Measurements from ENCODE around the gene CHTOP. TPM values are rescaled to one million over a fixed set of nuclear protein-coding genes. Genes with fewer than 3 reads are reported as not detected.

Gene CHTOP
- polyA plus RNA-seq, 1 donor from 2014 or later: 159 TPM

DNA sequence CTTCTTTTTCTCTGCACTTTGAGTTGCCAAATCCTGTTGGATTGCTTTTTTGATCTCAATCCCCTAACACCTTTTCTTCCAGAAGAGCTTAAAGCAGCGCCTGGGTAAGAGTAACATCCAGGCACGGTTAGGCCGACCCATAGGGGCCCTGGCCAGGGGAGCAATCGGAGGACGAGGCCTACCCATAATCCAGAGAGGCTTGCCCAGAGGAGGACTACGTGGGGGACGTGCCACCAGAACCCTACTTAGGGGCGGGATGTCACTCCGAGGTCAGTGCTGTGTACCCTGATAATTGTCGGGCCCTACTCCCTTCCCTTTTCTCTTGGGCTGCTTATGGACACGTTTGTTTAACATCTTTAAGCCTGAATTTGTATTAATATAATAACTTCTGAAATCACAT, 8.3 kb downstream of the CHTOP start:
- peaks cover 3% of the 10 kb centered on the region for H3K36me3 ChIP-seq (ENCODE audit: insufficient read depth, low read length)
- no peak overlapping the region for H3K27ac ChIP-seq (ENCODE audit: low read length)
- no peak overlapping the region for H3K4me3 ChIP-seq (ENCODE audit: low read length)
- no peaks in the 10 kb centered on the region for H3K9me3 ChIP-seq (ENCODE audit: low read length)
- peaks cover 6% of the 10 kb centered on the region for H3K79me2 ChIP-seq (replicated peaks; ENCODE audit: insufficient read depth, low read length)
- no peaks in the 10 kb centered on the region for H3K27me3 ChIP-seq (ENCODE audit: insufficient read depth, low read depth, low read length)
- no peaks in the 10 kb centered on the region for H4K20me1 ChIP-seq (ENCODE audit: insufficient read depth)
- H3F3A ChIP-seq (ENCODE audit: insufficient read depth, low read length, poor library complexity, severe bottlenecking): no peaks in the 10 kb centered on the region
- no peaks in the 10 kb centered on the region for H3K9me2 ChIP-seq (ENCODE audit: insufficient read depth, low read length)
- no peak overlapping the region for H3K4me2 ChIP-seq (ENCODE audit: low read length)
- no peak overlapping the region for H2AFZ ChIP-seq (ENCODE audit: low read depth, low read length)
- TF ChIP-seq SMC3 (conservative IDR thresholded peaks at IDR 0.05; ENCODE audit: poor library complexity) (no peak), RAD21 (conservative IDR thresholded peaks at IDR 0.05) (no peak)
- no peak overlapping the region for H3K9ac ChIP-seq (ENCODE audit: low read length)

DNA sequence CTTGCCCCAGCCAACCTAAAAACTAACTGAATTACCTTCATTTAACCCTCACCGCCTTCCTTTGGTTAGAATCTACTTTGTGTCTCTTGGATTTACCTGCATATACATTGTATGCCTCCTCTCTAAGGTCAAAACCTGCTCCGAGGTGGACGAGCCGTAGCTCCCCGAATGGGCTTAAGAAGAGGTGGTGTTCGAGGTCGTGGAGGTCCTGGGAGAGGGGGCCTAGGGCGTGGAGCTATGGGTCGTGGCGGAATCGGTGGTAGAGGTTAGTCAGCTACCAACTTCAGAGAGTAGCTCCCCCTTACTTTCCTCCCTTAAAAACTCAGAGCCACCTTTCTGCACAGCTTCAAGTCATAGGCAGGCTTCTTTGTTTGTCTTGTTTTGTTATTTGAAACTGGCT, 9.2 kb downstream of the CHTOP start:
- H3K4me2 ChIP-seq (ENCODE audit: low read length): no peak overlapping the region
- no peaks in the 10 kb centered on the region for H3F3A ChIP-seq (ENCODE audit: insufficient read depth, low read length, poor library complexity, severe bottlenecking)
- H3K27ac ChIP-seq (ENCODE audit: low read length): no peak overlapping the region
- H4K20me1 ChIP-seq (ENCODE audit: insufficient read depth): no peaks in the 10 kb centered on the region
- peaks cover 6% of the 10 kb centered on the region for H3K79me2 ChIP-seq (replicated peaks; ENCODE audit: insufficient read depth, low read length)
- no peaks in the 10 kb centered on the region for H3K27me3 ChIP-seq (ENCODE audit: insufficient read depth, low read depth, low read length)
- peaks cover 3% of the 10 kb centered on the region for H3K36me3 ChIP-seq (ENCODE audit: insufficient read depth, low read length)
- no peak overlapping the region for H2AFZ ChIP-seq (ENCODE audit: low read depth, low read length)
- no peak overlapping the region for H3K9ac ChIP-seq (ENCODE audit: low read length)
- no peaks in the 10 kb centered on the region for H3K9me2 ChIP-seq (ENCODE audit: insufficient read depth, low read length)
- H3K9me3 ChIP-seq (ENCODE audit: low read length): no peaks in the 10 kb centered on the region
- no peak overlapping the region for H3K4me3 ChIP-seq (ENCODE audit: low read length)
- TF ChIP-seq RAD21 (conservative IDR thresholded peaks at IDR 0.05) (no peak), MXI1 (conservative IDR thresholded peaks at IDR 0.05; ENCODE audit: poor library complexity, severe bottlenecking) (no peak), SMC3 (conservative IDR thresholded peaks at IDR 0.05; ENCODE audit: poor library complexity) (no peak), POLR2AphosphoS5 (IDR thresholded peaks at IDR 0.05) (no peak), EZH2 (IDR thresholded peaks at IDR 0.05; ENCODE audit: borderline replicate concordance, insufficient read depth, low read length, poor library complexity, severe bottlenecking) (no peak), TAF1 (IDR thresholded peaks at IDR 0.05; ENCODE audit: low read depth) (no peak), EP300 (conservative IDR thresholded peaks at IDR 0.05; ENCODE audit: poor library complexity, severe bottlenecking) (no peak)
- TF ChIP-seq, protein P1, sequence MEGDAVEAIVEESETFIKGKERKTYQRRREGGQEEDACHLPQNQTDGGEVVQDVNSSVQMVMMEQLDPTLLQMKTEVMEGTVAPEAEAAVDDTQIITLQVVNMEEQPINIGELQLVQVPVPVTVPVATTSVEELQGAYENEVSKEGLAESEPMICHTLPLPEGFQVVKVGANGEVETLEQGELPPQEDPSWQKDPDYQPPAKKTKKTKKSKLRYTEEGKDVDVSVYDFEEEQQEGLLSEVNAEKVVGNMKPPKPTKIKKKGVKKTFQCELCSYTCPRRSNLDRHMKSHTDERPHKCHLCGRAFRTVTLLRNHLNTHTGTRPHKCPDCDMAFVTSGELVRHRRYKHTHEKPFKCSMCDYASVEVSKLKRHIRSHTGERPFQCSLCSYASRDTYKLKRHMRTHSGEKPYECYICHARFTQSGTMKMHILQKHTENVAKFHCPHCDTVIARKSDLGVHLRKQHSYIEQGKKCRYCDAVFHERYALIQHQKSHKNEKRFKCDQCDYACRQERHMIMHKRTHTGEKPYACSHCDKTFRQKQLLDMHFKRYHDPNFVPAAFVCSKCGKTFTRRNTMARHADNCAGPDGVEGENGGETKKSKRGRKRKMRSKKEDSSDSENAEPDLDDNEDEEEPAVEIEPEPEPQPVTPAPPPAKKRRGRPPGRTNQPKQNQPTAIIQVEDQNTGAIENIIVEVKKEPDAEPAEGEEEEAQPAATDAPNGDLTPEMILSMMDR (IDR thresholded peaks at IDR 0.05; ENCODE audit: poor library complexity, severe bottlenecking): no peak
- TF ChIP-seq, protein P2, sequence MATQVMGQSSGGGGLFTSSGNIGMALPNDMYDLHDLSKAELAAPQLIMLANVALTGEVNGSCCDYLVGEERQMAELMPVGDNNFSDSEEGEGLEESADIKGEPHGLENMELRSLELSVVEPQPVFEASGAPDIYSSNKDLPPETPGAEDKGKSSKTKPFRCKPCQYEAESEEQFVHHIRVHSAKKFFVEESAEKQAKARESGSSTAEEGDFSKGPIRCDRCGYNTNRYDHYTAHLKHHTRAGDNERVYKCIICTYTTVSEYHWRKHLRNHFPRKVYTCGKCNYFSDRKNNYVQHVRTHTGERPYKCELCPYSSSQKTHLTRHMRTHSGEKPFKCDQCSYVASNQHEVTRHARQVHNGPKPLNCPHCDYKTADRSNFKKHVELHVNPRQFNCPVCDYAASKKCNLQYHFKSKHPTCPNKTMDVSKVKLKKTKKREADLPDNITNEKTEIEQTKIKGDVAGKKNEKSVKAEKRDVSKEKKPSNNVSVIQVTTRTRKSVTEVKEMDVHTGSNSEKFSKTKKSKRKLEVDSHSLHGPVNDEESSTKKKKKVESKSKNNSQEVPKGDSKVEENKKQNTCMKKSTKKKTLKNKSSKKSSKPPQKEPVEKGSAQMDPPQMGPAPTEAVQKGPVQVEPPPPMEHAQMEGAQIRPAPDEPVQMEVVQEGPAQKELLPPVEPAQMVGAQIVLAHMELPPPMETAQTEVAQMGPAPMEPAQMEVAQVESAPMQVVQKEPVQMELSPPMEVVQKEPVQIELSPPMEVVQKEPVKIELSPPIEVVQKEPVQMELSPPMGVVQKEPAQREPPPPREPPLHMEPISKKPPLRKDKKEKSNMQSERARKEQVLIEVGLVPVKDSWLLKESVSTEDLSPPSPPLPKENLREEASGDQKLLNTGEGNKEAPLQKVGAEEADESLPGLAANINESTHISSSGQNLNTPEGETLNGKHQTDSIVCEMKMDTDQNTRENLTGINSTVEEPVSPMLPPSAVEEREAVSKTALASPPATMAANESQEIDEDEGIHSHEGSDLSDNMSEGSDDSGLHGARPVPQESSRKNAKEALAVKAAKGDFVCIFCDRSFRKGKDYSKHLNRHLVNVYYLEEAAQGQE (IDR thresholded peaks at IDR 0.05; ENCODE audit: borderline replicate concordance): no peak

DNA sequence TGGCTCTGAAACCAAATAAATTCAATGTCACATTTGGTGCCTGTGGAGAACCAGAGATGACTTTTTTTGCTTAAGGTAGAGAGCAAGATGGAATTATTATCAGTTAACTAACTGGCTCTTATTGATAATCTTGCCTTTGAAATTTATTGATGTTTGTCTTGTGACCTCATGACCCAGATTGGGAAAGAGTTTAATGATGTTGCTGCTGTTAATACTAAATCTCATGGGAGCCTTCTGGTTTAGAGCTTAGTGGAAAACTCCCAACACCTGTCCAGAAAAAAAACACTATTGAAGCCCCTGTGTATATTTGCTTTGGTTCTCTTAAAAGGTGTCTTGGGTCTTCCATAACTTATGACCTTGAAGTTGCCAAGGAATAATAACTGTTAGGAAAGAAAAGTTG, 9.9 kb downstream of the CHTOP start:
- H3K9me2 ChIP-seq (ENCODE audit: insufficient read depth, low read length): no peaks in the 10 kb centered on the region
- TF ChIP-seq TAF1 (IDR thresholded peaks at IDR 0.05; ENCODE audit: low read depth) (no peak), EP300 (conservative IDR thresholded peaks at IDR 0.05; ENCODE audit: poor library complexity, severe bottlenecking) (no peak), RAD21 (conservative IDR thresholded peaks at IDR 0.05) (no peak), SMC3 (conservative IDR thresholded peaks at IDR 0.05; ENCODE audit: poor library complexity) (no peak), EZH2 (IDR thresholded peaks at IDR 0.05; ENCODE audit: borderline replicate concordance, insufficient read depth, low read length, poor library complexity, severe bottlenecking) (no peak), MXI1 (conservative IDR thresholded peaks at IDR 0.05; ENCODE audit: poor library complexity, severe bottlenecking) (no peak), POLR2AphosphoS5 (IDR thresholded peaks at IDR 0.05) (no peak)
- TF ChIP-seq, protein P2 (IDR thresholded peaks at IDR 0.05; ENCODE audit: borderline replicate concordance): no peak
- TF ChIP-seq, protein P1 (IDR thresholded peaks at IDR 0.05; ENCODE audit: poor library complexity, severe bottlenecking): no peak

More for the DNA sequence above, 9.9 kb downstream of the CHTOP start:
- no peak overlapping the region for H3K27ac ChIP-seq (ENCODE audit: low read length)
- no peak overlapping the region for H3K4me2 ChIP-seq (ENCODE audit: low read length)
- peaks cover 3% of the 10 kb centered on the region for H3K36me3 ChIP-seq (ENCODE audit: insufficient read depth, low read length)
- H3K27me3 ChIP-seq (ENCODE audit: insufficient read depth, low read depth, low read length): no peaks in the 10 kb centered on the region
- no peaks in the 10 kb centered on the region for H3K9me3 ChIP-seq (ENCODE audit: low read length)
- H3K4me3 ChIP-seq (ENCODE audit: low read length): no peak overlapping the region
- no peak overlapping the region for H2AFZ ChIP-seq (ENCODE audit: low read depth, low read length)
- peaks cover 6% of the 10 kb centered on the region for H3K79me2 ChIP-seq (replicated peaks; ENCODE audit: insufficient read depth, low read length)
- H3F3A ChIP-seq (ENCODE audit: insufficient read depth, low read length, poor library complexity, severe bottlenecking): no peaks in the 10 kb centered on the region
- no peak overlapping the region for H3K9ac ChIP-seq (ENCODE audit: low read length)
- no peaks in the 10 kb centered on the region for H4K20me1 ChIP-seq (ENCODE audit: insufficient read depth)
